ENCODE results near the gene CDH20.
A peak's percentile ranks its signal among the peaks of the same experiment; 100 is the strongest.

CDH20 gene

DNA sequence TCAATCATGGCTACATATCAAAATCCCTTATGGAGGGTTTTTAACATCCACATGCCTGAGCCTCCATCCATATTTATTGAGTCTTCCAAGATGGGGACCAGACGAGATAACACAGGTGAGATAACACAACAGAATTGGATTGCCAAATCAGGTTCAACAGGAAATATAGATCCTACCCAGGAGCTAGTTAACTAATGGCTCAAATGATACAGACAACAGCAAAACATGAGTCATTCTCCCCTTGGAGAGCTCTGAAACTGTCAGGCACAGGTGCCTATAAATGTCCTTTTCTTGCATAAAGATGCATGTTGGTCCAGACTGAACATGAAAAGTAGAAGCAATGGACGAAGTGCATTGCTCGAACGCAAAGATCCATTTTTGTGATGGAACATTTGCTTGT lies 202.2 kb downstream of the CDH20 start:
- DNase-seq, result no peak

DNA sequence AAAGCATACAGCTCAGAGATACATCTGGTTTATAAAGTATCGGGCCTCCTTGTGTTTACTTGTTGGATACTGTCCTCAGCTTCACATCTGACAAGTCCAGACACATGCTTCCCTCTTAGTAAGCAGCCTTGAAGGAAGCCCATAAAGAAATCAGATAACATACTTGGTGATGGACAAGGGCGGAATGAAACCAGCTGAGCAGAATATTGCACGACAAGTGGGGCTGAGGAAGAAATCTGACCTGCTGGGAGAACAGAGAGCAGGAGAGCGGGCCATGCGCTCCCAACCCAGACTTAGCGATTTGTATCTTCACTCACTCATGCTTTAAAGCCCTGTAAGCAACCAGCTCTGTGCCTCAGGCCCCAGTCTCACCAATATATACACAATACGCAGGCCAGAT lies 208.4 kb downstream of the CDH20 start:
- no peak for DNase-seq

DNA sequence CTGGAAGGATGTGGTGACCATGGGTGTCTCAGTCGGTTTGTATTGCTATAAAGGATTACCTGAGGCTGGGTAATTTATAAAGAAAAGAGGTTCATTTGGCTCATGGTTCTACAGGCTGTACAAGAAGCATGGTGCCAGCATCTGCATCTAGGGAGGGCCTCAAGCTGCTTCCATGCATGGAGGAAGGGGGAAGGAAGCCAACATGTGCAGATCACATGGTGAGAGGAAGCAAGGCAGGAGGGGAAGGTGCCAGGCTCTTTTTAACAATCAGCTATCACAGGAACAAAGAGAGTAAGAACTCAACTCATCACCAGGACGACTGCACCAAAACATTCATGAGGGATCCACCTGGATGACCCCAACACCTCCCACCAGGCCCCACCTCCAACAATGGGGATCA lies 209.4 kb downstream of the CDH20 start:
- no peak for DNase-seq

DNA sequence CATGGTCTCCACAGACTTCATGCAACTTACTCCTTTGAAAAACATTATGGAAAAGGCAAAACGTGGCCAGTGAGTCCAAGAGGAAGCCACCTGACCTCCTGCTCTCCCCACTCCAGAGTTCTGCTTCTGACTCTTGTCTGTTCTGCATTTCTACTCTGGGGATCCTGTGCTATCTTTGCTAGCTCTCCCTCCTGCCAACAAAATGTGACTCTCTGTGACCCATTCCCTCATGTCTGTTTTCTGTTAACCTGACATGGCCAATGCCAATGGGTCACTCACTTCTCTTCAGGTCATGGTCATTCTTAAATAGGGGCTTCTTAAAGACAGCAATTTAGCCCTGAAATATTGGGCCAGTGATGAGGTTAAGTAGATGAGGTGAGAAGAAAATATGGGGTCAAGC lies 210.3 kb downstream of the CDH20 start:
- DNase-seq, result no peak

DNA sequence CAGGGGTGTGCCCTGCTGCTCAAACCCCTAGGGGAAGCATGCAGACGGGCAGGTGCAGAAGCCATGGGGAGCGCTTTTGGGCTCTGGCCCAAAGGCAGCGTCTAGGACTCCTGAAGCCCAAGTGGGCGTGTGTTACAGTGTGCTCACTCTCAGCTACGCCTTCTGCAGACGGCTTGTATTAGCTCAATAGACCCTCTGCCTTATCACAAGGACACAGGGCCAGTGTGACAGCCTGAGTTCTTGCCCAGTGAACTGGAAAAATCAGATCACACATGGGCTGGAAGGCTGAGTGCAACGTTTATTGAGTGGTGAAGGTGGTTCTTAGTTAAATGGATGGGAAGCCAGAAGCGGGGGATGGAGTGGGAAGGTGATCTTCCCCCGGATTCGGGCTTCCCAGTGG lies 210.9 kb downstream of the CDH20 start:
- DNase-seq, result no peak

DNA sequence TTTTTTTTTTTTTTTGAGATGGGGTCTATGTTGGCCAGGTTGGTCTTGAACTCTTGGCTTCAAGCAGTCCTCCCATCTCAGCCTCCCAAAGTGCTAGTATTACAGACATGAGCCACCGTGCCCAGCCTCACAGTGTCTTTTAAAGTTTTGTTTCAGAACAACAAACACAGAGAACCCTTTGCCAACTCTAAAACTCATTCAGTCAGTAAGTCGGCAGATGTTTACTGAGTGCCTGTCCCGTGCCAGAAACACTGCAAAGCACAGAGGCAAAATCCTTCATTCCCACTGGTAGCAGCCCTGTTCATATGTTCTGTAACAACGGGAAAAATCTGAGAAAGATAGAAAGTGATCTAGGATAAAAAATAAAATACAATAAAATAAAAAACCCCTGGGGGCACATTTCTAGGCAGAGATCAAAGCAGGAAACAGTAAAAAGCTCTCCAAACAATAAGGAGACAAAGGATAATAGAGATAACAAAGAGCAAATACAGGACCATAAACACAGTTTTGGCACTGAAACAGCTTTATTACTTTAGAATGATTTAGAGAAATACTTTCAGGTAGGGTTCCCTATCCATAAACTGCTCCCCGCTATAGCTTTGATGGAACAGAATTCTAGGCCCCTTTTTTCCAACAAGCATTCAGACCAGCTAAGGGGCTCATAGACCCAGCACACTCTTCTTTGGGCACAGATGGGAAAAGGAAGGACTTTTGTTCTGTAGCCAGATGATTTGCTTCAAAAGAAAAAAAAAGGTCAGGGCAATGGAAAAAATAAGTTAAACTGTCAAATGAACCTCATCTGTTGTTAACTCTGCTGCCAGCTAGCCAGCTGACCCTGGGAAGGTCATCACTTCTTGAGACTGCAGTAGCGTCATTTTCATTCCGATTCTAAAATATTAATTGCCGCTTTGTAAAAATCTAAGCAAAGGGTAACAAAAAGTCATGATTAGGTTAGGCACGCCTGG lies 212.3 kb downstream of the CDH20 start:
- no peak for DNase-seq

DNA sequence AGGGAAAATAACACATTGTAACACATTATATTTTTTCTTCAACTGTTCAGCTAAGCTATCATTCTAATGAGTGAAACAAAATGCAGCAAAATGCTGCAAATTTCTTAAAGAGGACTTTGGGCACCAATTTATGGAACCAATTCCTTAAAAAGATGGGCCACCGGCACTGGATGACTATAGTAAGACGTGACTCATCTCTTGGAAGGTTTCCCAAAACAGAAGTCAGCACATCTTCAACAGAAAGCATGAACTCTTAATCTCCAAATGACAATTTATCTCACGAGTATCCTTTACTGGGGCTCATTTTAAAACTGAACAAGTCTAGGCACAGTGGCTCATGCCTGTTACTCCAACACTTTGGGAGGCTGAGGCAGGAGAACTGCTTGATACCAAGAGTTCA lies 213.4 kb downstream of the CDH20 start:
- peak; percentile 85 for DNase-seq

DNA sequence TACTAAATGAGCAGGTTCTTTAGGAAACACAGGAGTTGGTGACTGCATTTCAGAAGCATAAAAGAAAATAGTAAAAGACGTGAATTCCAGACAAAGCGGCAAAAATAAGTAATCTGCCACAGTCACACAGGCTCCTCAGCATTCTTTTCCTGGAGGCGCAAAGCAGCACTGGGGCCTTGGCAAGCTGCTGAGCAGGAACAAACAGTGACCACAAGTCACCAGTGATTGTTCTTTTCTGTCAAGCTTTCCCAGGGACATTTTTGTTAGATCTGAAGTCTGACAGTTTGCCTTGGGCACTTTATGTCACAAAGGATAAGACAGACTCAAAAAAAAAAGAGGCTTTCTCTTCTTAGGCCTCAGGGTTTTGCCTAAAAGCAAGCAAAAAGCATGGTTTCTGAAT lies 216.2 kb downstream of the CDH20 start:
- DNase-seq, result no peak

DNA sequence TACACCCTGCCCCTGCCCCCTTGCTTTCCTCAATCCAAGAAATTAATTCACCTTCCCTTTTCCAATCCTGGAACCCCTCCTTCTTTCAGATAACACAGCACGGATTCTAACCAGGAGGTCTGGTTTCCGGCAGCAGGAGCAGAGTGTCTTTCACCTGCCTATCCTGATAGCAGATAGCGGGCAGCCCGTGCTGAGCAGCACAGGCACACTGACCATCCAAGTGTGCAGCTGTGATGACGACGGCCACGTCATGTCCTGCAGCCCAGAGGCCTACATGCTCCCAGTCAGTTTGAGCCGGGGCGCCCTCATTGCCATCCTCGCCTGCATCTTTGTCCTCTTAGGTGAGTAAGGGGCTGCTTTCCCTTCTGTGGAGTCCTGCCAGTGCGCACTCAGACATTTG lies 216.7 kb downstream of the CDH20 start:
- no peak for DNase-seq

DNA sequence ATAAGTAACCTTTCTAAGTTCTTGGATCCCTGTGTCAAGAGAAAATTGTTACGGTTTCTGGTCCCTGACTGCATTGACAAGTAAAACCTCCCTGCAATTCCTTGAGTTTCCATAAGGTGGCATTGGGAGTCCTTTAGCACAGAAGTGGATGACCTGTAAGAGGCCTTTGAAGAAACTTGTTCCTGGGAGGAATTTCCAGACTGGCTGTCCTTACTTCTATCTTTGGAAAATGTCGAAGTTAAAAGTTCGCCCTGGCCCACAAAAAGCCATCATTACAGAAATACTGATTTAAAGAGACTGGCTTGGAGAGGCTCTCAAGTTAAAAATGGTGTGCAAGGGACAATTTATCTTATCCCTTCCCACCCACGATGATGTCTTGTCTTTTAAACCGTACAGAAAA lies 218.4 kb downstream of the CDH20 start:
- peak; percentile 84 for DNase-seq

DNA sequence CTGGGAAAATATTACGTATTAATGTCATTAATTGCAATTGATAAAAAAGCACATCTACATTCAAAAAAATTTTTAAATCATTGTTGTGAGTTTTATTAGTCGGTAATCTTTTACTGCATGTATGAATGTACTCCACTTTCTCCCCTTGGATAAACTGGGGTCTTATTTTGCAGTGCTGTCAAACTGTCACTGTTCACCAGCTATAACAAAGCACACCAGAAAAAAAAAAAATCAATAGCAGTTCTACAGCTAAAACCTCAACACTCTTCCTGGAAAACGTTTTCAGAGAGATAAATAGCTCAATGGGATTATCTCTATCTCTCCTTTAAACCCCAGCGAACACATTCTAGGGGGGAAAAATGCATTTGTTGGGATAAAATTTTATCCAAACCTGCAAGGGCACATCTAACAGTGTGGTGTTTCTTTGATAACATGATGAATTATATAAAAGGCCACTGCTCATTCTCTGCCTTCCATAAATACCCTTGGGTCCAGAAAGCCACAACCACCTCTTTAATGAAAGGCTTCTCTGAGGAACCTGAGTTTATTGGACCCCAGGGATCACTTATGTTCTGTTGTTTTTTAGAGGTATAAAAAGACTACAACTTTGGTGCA lies 219.9 kb downstream of the CDH20 start:
- no peak for DNase-seq

DNA sequence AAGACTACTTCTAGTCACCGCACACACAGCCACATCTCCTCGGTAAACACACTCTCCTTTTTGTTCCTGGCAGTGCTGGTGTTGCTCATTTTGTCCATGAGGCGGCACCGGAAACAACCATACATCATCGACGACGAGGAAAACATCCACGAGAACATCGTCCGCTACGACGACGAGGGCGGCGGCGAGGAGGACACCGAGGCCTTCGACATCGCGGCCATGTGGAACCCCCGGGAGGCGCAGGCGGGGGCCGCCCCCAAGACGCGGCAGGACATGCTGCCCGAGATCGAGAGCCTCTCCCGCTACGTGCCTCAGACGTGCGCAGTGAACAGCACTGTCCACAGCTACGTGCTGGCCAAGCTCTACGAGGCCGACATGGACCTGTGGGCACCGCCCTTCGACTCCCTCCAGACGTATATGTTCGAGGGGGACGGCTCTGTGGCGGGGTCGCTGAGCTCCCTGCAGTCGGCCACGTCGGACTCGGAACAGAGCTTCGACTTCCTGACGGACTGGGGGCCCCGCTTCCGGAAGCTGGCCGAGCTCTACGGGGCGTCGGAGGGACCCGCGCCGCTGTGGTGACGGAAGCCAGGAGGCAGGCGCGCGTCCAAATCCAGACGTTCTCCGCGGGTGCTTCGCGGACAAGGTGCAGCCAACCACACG lies 221.0 kb downstream of the CDH20 start:
- no peak for DNase-seq

DNA sequence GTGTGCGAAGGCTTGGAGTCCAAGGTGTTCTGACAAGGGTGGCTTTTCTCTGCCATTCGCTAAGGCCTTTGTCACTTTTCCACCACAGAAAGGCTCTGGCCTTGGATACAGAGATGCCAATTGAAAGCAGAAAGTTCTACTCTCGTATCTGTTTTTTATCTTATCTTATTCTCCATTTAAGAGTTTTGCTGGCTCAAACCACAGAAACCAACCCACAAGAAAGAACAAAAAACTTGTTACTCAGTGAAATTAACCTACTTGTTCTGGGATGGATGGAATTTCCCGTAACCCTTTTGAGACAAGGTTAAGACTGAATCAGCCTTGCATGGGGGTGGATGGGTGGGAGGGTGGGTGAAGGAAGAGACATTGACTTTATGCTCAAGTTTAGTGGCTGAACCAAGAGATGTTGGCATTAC lies 221.7 kb downstream of the CDH20 start:
- DNase-seq, result peak; percentile 28

DNA sequence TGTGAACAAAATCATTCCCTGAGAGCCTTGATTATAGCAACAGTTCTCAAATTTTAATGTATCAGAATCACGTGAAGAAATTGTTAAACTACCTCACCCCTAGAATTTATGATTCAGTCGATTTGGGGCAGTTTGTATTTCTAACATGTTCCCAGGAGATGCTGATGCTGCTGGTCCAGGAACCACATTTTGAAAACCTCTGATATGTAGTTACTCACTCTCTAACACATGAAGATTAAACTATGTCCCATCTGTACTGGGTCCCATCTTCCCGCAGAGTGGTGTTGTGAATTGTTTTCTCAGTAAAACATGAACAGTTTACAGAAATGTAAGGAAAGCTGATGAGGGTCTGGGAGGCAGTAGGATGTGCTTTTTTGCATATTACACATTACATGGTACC lies 223.1 kb downstream of the CDH20 start:
- DNase-seq, result no peak

DNA sequence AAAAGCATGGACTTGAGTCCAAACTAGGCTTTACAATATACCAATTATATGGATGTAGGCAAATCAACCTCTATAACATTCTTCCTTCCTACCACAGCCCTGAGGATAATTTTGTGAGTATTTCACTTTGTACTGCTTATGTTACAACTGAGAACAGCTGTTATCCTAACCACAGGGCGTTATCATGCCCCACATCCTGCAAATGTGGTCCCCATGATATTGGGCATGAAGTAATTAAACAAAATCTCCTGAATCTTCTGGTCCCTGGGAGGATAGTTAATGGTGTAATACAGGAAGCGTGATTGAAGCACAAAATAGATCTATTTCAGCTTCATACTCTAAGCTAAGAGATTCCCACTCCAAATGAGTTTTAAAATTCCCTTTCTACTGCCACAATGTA lies 223.6 kb downstream of the CDH20 start:
- DNase-seq, result no peak

DNA sequence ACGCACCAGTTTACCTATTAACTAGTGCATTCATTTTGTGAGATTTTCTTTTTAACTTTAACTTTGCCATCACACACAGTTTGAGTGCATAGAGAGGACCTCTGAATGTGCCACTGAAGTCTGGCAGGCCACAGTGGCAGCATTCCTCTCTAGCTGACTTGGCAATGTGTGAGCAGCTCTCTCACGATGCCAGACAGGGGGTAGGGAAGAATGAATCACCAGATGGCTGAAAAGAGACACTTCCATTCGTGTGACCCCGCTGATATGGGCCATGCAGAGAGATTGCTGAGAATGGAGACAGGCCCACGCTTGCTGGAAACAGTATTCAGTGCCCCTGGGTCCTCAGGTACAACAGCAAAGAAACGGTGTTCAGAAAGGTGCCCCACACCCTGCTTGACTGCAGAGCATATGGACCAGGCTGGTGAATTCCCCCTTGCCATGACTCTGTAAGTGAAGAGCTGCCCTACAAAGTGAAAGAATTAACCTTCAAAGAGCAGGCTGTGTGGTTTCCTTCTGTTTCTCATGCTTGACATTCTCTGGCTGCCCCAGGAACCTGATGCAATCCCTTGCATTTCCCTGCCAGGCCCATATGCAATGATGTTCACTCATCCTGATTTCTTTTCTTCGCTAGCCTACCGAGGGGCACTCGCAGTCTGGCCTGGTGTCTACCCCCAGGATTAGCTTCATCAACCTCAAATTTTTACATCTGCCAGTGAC lies 236.1 kb downstream of the CDH20 start:
- DNase-seq, result peak; percentile 93

DNA sequence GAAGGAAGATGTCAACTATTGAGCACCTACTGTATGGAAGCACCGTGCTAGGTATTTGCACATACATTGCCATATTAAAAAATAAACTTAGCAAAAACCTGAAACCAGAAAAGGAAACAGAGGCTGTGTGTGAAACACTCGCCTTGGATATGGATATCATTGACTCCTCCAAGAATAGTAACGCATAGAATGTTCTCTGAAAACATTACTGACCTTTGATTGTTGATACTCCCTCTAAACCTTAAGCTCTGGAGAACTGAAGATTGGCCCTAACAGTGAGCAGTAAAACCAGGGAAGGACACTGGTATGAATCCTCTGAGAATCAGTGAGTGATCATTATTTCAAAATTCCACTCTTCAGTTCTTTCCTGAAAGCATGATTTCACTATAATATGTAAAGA lies 236.8 kb downstream of the CDH20 start:
- no peak for DNase-seq

DNA sequence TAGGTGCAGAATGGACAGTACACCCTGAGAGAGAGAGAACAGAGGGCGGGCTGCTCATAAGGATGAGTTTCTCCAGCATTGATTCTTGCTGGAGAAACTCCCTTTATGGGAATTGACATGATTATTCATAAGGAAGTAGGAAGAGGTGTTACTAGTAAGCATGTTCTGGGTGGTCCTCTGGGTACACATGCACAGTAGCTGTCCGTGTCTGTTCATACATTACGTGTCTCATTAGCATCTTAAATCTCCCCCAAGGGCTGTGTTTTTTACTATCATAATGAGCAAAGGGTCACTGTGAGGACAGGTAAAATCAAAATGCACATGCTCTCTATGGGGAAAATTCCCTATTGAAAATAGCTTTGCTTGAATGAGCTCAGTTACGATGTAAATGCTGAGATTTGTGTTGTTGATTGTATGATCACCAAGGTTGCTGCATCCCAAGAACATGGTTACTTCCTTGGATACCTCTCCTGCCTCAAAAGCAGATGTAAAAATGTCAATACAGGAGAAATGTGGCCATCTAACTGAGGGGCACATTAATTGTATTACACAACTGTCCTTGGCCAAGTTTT lies 238.9 kb downstream of the CDH20 start:
- DNase-seq, result no peak

DNA sequence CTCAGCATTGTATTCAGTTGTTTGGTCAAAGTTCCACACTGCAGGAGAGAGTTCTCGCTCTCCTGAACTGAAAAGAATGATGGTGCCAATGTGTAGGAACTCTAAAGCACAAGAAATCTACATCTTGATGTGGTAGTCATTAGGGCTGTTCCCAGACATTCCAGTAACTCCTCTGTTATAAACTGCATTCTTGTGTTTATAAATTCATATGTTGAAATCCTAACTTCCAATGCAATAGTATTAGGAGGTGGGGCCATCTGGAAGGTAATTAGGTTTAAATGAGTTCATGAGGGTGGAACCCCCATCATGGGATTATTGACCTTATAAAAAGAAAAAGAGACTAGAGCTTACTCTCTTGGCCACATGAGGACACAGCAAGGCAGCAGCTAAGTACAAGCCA lies 239.6 kb downstream of the CDH20 start:
- DNase-seq, result peak; percentile 64

DNA sequence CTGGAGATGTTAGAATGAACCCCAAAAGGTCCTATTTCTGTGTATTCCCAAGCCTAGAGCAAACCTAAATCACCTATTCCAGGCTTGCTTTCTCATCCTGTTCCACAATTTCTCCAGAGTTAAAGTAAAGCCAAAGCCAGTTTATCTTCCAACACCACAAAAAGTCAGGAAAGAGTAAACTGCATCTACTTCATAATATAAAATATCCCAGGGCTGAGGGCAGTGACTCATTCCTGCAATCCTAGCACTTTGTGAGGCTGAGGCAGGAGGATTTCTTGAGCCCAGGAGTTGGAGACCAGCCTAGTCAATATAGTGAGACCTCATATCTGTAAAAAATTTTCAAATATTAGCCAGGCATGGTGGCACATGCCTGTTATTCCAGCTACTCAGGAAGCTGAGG lies 241.4 kb downstream of the CDH20 start:
- no peak for DNase-seq

DNA sequence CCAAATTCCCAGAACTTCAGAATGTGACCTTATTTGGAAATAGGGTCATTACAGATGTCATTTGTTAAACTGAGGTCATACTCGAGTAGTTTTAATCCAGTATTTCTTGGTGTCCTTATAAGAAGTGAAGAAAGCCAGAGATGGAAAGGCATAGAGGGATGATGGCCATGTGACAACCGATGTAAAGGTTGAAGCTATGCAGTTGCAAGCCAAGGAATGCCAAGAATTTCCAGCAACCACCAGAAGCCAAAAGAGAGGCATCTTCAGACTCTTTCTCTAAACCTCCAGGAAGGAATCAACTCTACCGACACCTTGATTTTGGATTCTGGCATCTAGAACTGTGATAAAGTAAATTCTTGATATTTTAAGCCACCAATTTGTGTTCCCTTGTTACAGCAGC lies 242.2 kb downstream of the CDH20 start:
- DNase-seq, result peak; percentile 80

DNA sequence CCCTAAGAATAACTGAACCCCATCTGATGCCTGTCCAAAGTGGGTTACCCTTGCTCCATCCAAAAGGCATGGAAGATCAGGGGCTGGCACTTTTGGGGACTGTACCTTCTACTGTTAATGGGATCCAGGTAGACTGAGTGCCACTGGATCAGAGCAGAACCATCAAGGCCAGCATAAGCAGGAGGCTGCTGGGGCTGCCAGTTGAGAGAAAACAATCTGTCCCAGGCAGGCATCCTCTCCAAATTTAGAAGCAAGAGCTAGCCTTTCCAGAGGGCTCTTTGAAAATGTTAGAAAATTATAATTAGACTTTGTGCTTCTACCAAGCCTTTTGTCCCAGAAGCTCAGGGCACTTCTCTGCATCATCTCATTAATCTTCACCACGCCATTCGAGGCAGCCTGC lies 245.6 kb downstream of the CDH20 start:
- no peak for DNase-seq

DNA sequence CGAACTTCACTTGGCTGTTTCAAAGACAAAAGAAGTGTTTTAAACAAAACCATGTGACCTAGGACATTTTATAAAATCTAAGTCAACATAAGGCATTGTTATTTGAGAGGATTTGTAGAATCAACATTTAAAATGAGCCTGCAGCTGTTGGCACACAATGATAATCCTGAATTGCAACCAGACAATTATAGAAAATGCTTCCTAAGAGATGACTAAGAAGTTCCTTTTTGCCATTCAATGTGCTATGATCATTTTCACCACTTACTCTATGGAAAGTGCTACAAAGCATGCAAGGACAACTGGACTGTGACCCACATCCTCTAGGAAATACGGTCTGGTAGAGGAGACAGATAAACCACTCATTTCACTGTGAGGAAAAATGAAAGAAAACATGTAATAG lies 246.4 kb downstream of the CDH20 start:
- DNase-seq, result no peak
